Stimulated activated CD8-positive, alpha-beta memory T cell treated with anti-CD3 and anti-CD28 coated beads, Interleukin-4, amount 100 ng/mL, for 1 hour (primary cell): ENCODE results near the gene NRIP3.
A peak's percentile ranks its signal among the peaks of the same experiment; 100 is the strongest.

ENCODE experiments used
- DNase-seq, 2 donors: peaks; one replicate each; pipeline ENCODE4 v3.0.0-alpha.2; 2020; ENCODE audit warnings: low read depth in 2 of 2, low spot score in 1 of 2

Gene NRIP3

GRCh38 chr11:9003573-9004182 is at the start of gene NRIP3:
Gene NRIP3 (minus strand): TSS chr11:9004001. CDS start chr11:9003935, 66 bp downstream.
- peak; percentile 47 to 58 for DNase-seq

GRCh38 chr11:9052316-9052715 is 48.5 kb upstream of the NRIP3 start:
- no peak for DNase-seq

- DNase-seq = no peak
Measured at GRCh38 chr11:9049959-9050358, 46.2 kb upstream of the NRIP3 start.

GRCh38 chr11:9047964-9048523 is 44.2 kb upstream of the NRIP3 start:
- DNase-seq = no peak

- no peak for DNase-seq
Measured at GRCh38 chr11:9046481-9046880, 42.7 kb upstream of the NRIP3 start.

- DNase-seq = no peak
Measured at GRCh38 chr11:9042488-9042887, 38.7 kb upstream of the NRIP3 start.

GRCh38 chr11:9041747-9042146 is 37.9 kb upstream of the NRIP3 start:
- DNase-seq = no peak

- no peak for DNase-seq
Measured at GRCh38 chr11:9040410-9040809, 36.6 kb upstream of the NRIP3 start.

- no peak for DNase-seq
Measured at GRCh38 chr11:9039863-9040262, 36.1 kb upstream of the NRIP3 start.

GRCh38 chr11:9039198-9039597 is 35.4 kb upstream of the NRIP3 start:
- DNase-seq = no peak

- DNase-seq = no peak
Measured at GRCh38 chr11:9038541-9038940, 34.7 kb upstream of the NRIP3 start.

- no peak for DNase-seq
Measured at GRCh38 chr11:9037963-9038362, 34.2 kb upstream of the NRIP3 start.

GRCh38 chr11:9037046-9037780 is 33.4 kb upstream of the NRIP3 start:
- no peak for DNase-seq

GRCh38 chr11:9030601-9031000 is 26.8 kb upstream of the NRIP3 start:
- no peak for DNase-seq

- DNase-seq = no peak
Measured at GRCh38 chr11:9029422-9029821, 25.6 kb upstream of the NRIP3 start.

GRCh38 chr11:9028581-9028980 is 24.8 kb upstream of the NRIP3 start:
- no peak for DNase-seq

- no peak for DNase-seq
Measured at GRCh38 chr11:9025101-9025850, 21.5 kb upstream of the NRIP3 start.

- no peak for DNase-seq
Measured at GRCh38 chr11:9022961-9023680, 19.3 kb upstream of the NRIP3 start.

- no peak for DNase-seq
Measured at GRCh38 chr11:9020916-9021315, 17.1 kb upstream of the NRIP3 start.

- DNase-seq = no peak
Measured at GRCh38 chr11:9019861-9020260, 16.1 kb upstream of the NRIP3 start.

- no peak for DNase-seq
Measured at GRCh38 chr11:9017773-9018172, 14.0 kb upstream of the NRIP3 start.
